RWPE2 (cell line): ENCODE results near the gene TMEM131.

ENCODE experiments used
- ATAC-seq: fragments of 200-7000 bp; cut with Tn5 transposase; 3 replicates; pipeline ENCODE4 v1.9.1; 2021; ENCODE audit warnings: low read depth
- DNase-seq: peaks from one replicate; pipeline ENCODE4 v3.0.0-alpha.2; 2020; ENCODE audit warnings: low spot score
- H3K27ac ChIP-seq: fragments of 450-650 bp; 2 replicates; pipeline ENCODE4 v1.5.1; 2017; ENCODE audit warnings: mild to moderate bottlenecking; ENCODE audit not compliant: poor library complexity, severe bottlenecking
- H3K27me3 ChIP-seq: fragments of 250-450 bp; sonication (Bioruptor Pico); 2 replicates; pipeline ENCODE4 v1.5.1; 2021; ENCODE audit warnings: mild to moderate bottlenecking, moderate library complexity; ENCODE audit not compliant: insufficient read depth, poor library complexity, severe bottlenecking
- H3K36me3 ChIP-seq: fragments of 250-450 bp; sonication (Bioruptor Pico); 2 replicates; pipeline ENCODE4 v1.5.1; 2020; ENCODE audit warnings: low read depth, mild to moderate bottlenecking, moderate library complexity
- H3K4me1 ChIP-seq: fragments of 250-450 bp; sonication (Bioruptor Pico); 2 replicates; pipeline ENCODE4 v1.5.1; 2021; ENCODE audit warnings: mild to moderate bottlenecking, moderate library complexity; ENCODE audit not compliant: insufficient read depth, poor library complexity, severe bottlenecking
- H3K4me3 ChIP-seq: fragments of 250-450 bp; sonication (Bioruptor Pico); 2 replicates; pipeline ENCODE4 v1.5.1; 2021; ENCODE audit warnings: mild to moderate bottlenecking, moderate library complexity; ENCODE audit not compliant: severe bottlenecking
- H3K9me3 ChIP-seq: fragments of 250-450 bp; sonication (Bioruptor Pico); 2 replicates; pipeline ENCODE4 v1.5.1; 2021; ENCODE audit warnings: mild to moderate bottlenecking, moderate library complexity; ENCODE audit not compliant: severe bottlenecking
- TF ChIP-seq, protein P1 (sequence below): fragments of 450-650 bp; IDR thresholded peaks from one replicate; pipeline ENCODE4 v1.5.1; 2017; ENCODE audit warnings: mild to moderate bottlenecking, moderate library complexity; ENCODE audit not compliant: poor library complexity, severe bottlenecking

Gene TMEM131

DNA sequence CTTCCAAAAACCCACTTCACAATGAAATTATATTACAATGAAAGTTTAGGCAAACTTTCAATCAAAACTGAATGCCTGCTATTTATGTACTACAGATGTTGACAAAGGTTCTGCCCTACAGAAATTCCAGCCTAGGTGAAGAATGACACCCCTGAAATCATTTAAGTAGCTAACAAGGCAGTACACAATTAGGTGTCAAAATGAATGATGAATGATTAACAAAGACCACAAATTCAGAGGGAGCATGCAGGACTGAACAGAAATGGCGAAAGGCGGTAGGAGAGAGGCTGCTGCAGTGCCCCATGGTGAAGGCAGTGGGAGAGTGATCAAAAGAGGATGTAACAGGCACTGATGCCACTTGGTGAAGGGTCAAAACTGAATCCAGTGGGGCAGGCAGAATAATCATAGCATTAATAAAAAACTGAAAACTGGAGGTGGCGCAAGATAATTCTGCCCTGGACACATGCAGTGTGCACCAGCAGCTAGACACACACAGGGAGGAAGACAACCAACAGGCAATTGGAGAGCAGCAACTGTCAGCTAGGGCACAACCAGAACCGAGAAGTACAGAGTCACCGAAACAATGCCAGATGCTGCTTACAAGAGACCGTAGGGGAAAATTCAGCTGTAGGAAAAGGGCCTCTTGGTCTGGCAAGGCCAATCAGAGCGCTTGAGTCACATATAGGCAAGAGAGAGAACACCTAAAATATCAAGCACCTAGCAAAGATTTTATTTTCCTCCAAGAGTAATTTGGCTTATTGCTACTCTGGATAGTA lies 4.5 kb downstream of the TMEM131 start:
- H3K36me3 ChIP-seq: no peaks in the 10 kb centered on the region; the same call in 1 of the 2 replicates
- H3K27me3 ChIP-seq: no peaks in the 10 kb centered on the region
- ATAC-seq: no peak
- no peak overlapping the region for H3K4me3 ChIP-seq
- TF ChIP-seq, protein P1, sequence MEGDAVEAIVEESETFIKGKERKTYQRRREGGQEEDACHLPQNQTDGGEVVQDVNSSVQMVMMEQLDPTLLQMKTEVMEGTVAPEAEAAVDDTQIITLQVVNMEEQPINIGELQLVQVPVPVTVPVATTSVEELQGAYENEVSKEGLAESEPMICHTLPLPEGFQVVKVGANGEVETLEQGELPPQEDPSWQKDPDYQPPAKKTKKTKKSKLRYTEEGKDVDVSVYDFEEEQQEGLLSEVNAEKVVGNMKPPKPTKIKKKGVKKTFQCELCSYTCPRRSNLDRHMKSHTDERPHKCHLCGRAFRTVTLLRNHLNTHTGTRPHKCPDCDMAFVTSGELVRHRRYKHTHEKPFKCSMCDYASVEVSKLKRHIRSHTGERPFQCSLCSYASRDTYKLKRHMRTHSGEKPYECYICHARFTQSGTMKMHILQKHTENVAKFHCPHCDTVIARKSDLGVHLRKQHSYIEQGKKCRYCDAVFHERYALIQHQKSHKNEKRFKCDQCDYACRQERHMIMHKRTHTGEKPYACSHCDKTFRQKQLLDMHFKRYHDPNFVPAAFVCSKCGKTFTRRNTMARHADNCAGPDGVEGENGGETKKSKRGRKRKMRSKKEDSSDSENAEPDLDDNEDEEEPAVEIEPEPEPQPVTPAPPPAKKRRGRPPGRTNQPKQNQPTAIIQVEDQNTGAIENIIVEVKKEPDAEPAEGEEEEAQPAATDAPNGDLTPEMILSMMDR: no peak
- peaks cover 12% of the 10 kb centered on the region for H3K4me1 ChIP-seq
- H3K27ac ChIP-seq: no peak overlapping the region
- no peaks in the 10 kb centered on the region for H3K9me3 ChIP-seq
- no peak for DNase-seq

- ATAC-seq: no peak
- no peak overlapping the region for H3K4me3 ChIP-seq
- H3K36me3 ChIP-seq: no peaks in the 10 kb centered on the region; the same call in 1 of the 2 replicates
- TF ChIP-seq, protein P1: no peak
- no peak for DNase-seq
- H3K9me3 ChIP-seq: peaks cover 6% of the 10 kb centered on the region
- peaks cover 12% of the 10 kb centered on the region for H3K4me1 ChIP-seq
- H3K27ac ChIP-seq: no peak overlapping the region
- H3K27me3 ChIP-seq: no peaks in the 10 kb centered on the region
These were observed 7.0 kb downstream of the TMEM131 start for GRCh38 chr2:97988722-97989121.

DNA sequence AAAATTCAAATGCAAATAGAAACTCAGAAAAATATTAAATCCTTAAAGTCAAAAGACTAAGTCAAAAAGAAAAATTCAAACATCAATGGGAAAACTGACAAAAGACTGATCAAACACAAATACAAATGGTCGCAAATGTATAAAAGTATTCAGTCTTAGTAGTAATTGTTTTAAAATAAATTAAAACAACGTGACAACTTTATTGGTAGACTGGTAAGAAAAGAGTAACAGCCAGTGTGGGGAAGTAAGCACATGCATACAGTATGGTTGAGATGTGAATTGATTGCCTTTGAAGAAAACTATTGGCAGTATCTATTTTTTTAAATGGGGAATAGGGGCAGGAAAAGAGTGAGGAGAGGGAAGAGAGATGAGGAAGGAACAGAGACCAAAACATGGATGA lies 9.8 kb downstream of the TMEM131 start:
- no peak for ATAC-seq
- no peaks in the 10 kb centered on the region; the same call in 1 of the 2 replicates for H3K36me3 ChIP-seq
- no peak for DNase-seq
- TF ChIP-seq, protein P1: no peak
- no peak overlapping the region for H3K27ac ChIP-seq
- no peaks in the 10 kb centered on the region for H3K4me1 ChIP-seq
- H3K27me3 ChIP-seq: no peaks in the 10 kb centered on the region
- H3K9me3 ChIP-seq: peaks cover 6% of the 10 kb centered on the region
- no peak overlapping the region for H3K4me3 ChIP-seq

DNA sequence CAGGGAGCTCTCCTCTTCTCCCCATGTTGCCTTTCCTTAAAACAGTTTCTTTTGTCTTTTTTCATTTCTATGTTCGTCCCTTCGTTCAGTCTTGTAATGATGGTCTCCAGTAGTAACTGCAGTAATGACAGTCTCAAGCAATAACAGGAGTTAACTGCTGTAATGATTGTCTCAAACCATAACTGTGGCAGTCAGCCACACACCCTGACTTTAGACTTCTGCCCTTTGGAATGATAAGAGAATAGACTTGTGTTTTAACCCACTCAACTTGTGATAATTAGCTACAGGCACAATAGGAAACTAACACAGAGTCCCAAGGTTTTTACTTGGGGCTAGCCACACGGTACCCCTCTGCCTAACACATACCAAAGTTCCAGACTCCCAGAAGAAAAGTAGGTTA lies 12.1 kb downstream of the TMEM131 start:
- Histone ChIP-seq H3K27me3 (no peaks in the 10 kb centered on the region), H3K36me3 (peaks cover 2% of the 10 kb centered on the region; the same call in 1 of the 2 replicates), H3K4me1 (no peaks in the 10 kb centered on the region), H3K27ac (no peak overlapping the region), H3K4me3 (no peak overlapping the region), H3K9me3 (peaks cover 6% of the 10 kb centered on the region)
- TF ChIP-seq, protein P1: no peak
- DNase-seq: no peak
- no peak for ATAC-seq

DNA sequence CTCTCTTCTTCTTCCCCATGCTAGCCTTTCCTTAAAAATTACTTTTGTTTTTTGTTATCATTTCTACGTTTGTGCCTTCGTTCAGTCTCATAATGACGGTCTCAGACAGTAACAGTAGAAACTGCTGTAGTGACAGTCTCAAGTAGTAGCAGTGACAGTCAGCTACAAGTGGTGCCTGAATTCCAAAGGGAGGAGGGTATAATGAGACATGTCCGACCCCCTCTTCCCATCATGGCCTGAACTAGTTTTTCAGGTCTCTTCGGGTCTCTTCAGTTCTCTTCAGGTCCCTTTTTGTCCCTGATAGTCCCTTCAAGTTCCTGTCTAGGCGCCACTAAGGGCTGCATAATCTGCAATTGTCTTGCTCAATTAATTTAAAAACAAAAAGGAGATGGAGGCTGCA lies 12.6 kb downstream of the TMEM131 start:
- TF ChIP-seq, protein P1: no peak
- Histone ChIP-seq H3K27ac (no peak overlapping the region), H3K27me3 (no peaks in the 10 kb centered on the region)

More for the DNA sequence above, 12.6 kb downstream of the TMEM131 start:
- Histone ChIP-seq H3K36me3 (peaks cover 2% of the 10 kb centered on the region; the same call in 1 of the 2 replicates), H3K4me3 (no peak overlapping the region), H3K4me1 (no peaks in the 10 kb centered on the region), H3K9me3 (peaks cover 6% of the 10 kb centered on the region)
- ATAC-seq: no peak
- no peak for DNase-seq
